K562 (cell line): Measurements from ENCODE around the gene COASY. TPM values are rescaled to one million over a fixed set of nuclear protein-coding genes. Genes with fewer than 3 reads are reported as not detected.
A peak's percentile ranks its signal among the peaks of the same experiment; 100 is the strongest.

Experiments used
- C11orf30 ChIP-seq: fragments of 450-650 bp; IDR thresholded peaks from 2 replicates; pipeline ENCODE4 v1.6.1; 2016; ENCODE audit warnings: low read depth, mild to moderate bottlenecking
- CBX2 ChIP-seq: fragments of 200-600 bp; sonication (generic); IDR thresholded peaks from one replicate; pipeline ENCODE4 v1.6.1; 2012; ENCODE audit warnings: mild to moderate bottlenecking, low read length, inconsistent platforms; ENCODE audit not compliant: insufficient read depth, poor library complexity, severe bottlenecking
- CXXC5 ChIP-seq: fragments of 250-450 bp; sonication (Bioruptor Pico); IDR thresholded peaks from 2 replicates; pipeline ENCODE4 v1.8.0; 2022; ENCODE audit warnings: inconsistent platforms, mild to moderate bottlenecking, moderate library complexity
- ETV5 ChIP-seq: sonication (generic); formaldehyde crosslinking; IDR thresholded peaks from 2 replicates; pipeline ENCODE4 v1.4.0; 2020; ENCODE audit warnings: low read depth, mild to moderate bottlenecking, missing genetic modification reagents
- GTF2A2 ChIP-seq: IDR thresholded peaks from 2 replicates; pipeline ENCODE4 v1.6.1; 2016; ENCODE audit warnings: mild to moderate bottlenecking, missing genetic modification characterization, missing compliant biosample characterization
- HDAC1 ChIP-seq, 2 experiments: fragments of 450-650 bp; IDR thresholded peaks; 2 replicates each; pipeline ENCODE4 v1.6.1; 2016 to 2017; ENCODE audit warnings: inconsistent platforms in 1 of 2, mild to moderate bottlenecking in 1 of 2, moderate library complexity in 1 of 2
- HMG20B ChIP-seq: fragments of 250-450 bp; sonication (Bioruptor Pico); IDR thresholded peaks from 2 replicates; pipeline ENCODE4 v1.5.0; 2021; ENCODE audit warnings: mild to moderate bottlenecking
- HNRNPL ChIP-seq: fragments of 200-400 bp; formaldehyde crosslinking; IDR thresholded peaks from 2 replicates; pipeline ENCODE4 v1.6.1; 2017; ENCODE audit warnings: low read depth, mild to moderate bottlenecking, low read length
- MEIS2 ChIP-seq: fragments of 450-650 bp; IDR thresholded peaks from 2 replicates; pipeline ENCODE4 v1.6.1; 2014; ENCODE audit warnings: mild to moderate bottlenecking; ENCODE audit not compliant: partially characterized antibody
- MTF1 ChIP-seq: fragments of 250-450 bp; sonication (Bioruptor Pico); IDR thresholded peaks from 2 replicates; pipeline ENCODE4 v1.9.0; 2021; ENCODE audit warnings: moderate library complexity, mild to moderate bottlenecking, inconsistent platforms, borderline replicate concordance
- RBBP5 ChIP-seq: fragments of 200-600 bp; sonication (generic); IDR thresholded peaks from 2 replicates; pipeline ENCODE4 v1.6.1; 2012; ENCODE audit warnings: borderline replicate concordance, mild to moderate bottlenecking, low read length, control low read depth, inconsistent platforms; ENCODE audit not compliant: insufficient read depth, poor library complexity, severe bottlenecking
- RBM15 ChIP-seq: fragments of 200-400 bp; formaldehyde crosslinking; IDR thresholded peaks from 2 replicates; pipeline ENCODE4 v1.6.1; 2018; ENCODE audit warnings: mild to moderate bottlenecking, low read length, moderate library complexity; ENCODE audit not compliant: insufficient read depth
- RCOR1 ChIP-seq, 2 experiments: IDR thresholded peaks; 2 replicates each; pipeline ENCODE4 v1.6.1; 2012; ENCODE audit warnings: low read depth in 2 of 2, low read length in 2 of 2, borderline replicate concordance in 1 of 2, improper control_type of control experiment in 1 of 2
- SREBF1 ChIP-seq: fragments of 150-350 bp; IDR thresholded peaks from 2 replicates; pipeline ENCODE4 v1.6.1; 2014; ENCODE audit warnings: antibody characterized with exemption, low read depth, low read length, borderline replicate concordance
- ZNF24 ChIP-seq: fragments of 450-650 bp; IDR thresholded peaks from 2 replicates; pipeline ENCODE4 v1.6.1; 2016
- ZNF408 ChIP-seq: fragments of 250-450 bp; sonication (Bioruptor Pico); IDR thresholded peaks from 2 replicates; pipeline ENCODE4 v1.4.0; 2020; ENCODE audit warnings: low read depth, mild to moderate bottlenecking, moderate library complexity
- ZNF436 ChIP-seq: fragments of 250-450, 450-650 bp; sonication (Bioruptor Pico); formaldehyde crosslinking; IDR thresholded peaks from 2 replicates; pipeline ENCODE4 v1.7.0; 2020; ENCODE audit warnings: mild to moderate bottlenecking
- ZNF551 ChIP-seq: fragments of 250-450 bp; sonication (Bioruptor Pico); IDR thresholded peaks from 2 replicates; pipeline ENCODE4 v1.5.0; 2021; ENCODE audit warnings: mild to moderate bottlenecking, moderate library complexity
- polyA plus RNA-seq, 8 experiments: library from polyadenylated mRNA; depleted of rRNA in 4 of 8; stranded (reverse) in 5 of 8; unstranded in 3 of 8; fragments of >200 nt; fragmentation: Nextera tagmentation in 2 of 8; fragmentation: Illumina TruSeq in 1 of 8; extraction: Ambion mirVana in 2 of 8; extraction: Trizol in 1 of 8; gene quantifications; 2 replicates each; pipeline versions ENCODE4 v1.2.1 to v1.2.3, GENCODE V29; 2011 to 2014; ENCODE audit warnings: inconsistent platforms in 1 of 8, missing spikeins in 1 of 8
- total RNA-seq, 7 experiments: library from RNA; depleted of rRNA in 6 of 7; stranded (reverse); fragments of >200 nt in 6 of 7; fragmentation: Illumina TruSeq in 2 of 7; extraction: Trizol in 2 of 7; gene quantifications; 2 replicates each; pipeline versions ENCODE4 v1.2.1 to v1.2.3, GENCODE V29; 2011 to 2021; ENCODE audit warnings: low replicate concordance in 1 of 7
- TF ChIP-seq, protein P1 (sequence below), 2 experiments: fragments of 450-650 bp; IDR thresholded peaks; 2 replicates each; pipeline ENCODE4 v1.6.1; 2018; ENCODE audit warnings: mild to moderate bottlenecking in 2 of 2, low read depth in 1 of 2; ENCODE audit not compliant: partially characterized antibody in 2 of 2
- TF ChIP-seq, protein P2 (sequence below): fragments of 250-450 bp; sonication (Bioruptor Pico); IDR thresholded peaks from 2 replicates; pipeline ENCODE4 v1.5.0; 2021
- TF ChIP-seq, protein P3 (sequence below): fragments of 450-650 bp; formaldehyde crosslinking; IDR thresholded peaks from 2 replicates; pipeline ENCODE4 v1.4.0; 2022; ENCODE audit warnings: missing genetic modification characterization
- TF ChIP-seq, protein P4 (sequence below): fragments of 450-650 bp; IDR thresholded peaks from 2 replicates; pipeline ENCODE4 v1.6.1; 2016; ENCODE audit warnings: low read depth, mild to moderate bottlenecking, moderate library complexity

The COASY gene
- total and polyA plus RNA-seq, 9 of the 15 experiments (the other 6 are each of a cell fraction or from before 2014, with no cell fraction given), result 25.4 to 175 (median 62.3) TPM

DNA sequence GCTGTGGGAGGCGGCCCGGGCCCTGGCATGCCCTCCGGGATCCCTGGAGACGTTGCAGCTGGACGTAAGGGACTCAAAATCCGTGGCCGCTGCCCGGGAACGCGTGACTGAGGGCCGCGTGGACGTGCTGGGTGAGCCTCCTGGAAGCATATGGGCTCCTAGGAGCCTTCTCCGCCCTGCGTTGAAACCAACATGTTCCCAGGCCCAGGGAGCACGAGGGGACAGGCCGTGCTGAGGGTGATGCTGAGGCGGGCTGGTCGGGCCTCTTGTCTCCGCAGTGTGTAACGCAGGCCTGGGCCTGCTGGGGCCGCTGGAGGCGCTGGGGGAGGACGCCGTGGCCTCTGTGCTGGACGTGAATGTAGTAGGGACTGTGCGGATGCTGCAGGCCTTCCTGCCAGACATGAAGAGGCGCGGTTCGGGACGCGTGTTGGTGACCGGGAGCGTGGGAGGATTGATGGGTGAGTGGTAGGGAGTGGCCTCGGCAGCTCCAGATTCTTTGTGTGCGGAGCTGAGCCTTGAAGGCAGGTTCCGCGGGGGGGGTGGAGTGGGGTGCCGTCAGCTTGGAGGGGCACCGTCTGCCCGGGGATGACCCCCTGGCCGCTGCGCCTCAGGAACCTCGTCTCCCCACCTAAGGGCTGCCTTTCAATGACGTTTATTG, 8.7 kb upstream of the COASY start (continued):
- TF ChIP-seq, protein P1, sequence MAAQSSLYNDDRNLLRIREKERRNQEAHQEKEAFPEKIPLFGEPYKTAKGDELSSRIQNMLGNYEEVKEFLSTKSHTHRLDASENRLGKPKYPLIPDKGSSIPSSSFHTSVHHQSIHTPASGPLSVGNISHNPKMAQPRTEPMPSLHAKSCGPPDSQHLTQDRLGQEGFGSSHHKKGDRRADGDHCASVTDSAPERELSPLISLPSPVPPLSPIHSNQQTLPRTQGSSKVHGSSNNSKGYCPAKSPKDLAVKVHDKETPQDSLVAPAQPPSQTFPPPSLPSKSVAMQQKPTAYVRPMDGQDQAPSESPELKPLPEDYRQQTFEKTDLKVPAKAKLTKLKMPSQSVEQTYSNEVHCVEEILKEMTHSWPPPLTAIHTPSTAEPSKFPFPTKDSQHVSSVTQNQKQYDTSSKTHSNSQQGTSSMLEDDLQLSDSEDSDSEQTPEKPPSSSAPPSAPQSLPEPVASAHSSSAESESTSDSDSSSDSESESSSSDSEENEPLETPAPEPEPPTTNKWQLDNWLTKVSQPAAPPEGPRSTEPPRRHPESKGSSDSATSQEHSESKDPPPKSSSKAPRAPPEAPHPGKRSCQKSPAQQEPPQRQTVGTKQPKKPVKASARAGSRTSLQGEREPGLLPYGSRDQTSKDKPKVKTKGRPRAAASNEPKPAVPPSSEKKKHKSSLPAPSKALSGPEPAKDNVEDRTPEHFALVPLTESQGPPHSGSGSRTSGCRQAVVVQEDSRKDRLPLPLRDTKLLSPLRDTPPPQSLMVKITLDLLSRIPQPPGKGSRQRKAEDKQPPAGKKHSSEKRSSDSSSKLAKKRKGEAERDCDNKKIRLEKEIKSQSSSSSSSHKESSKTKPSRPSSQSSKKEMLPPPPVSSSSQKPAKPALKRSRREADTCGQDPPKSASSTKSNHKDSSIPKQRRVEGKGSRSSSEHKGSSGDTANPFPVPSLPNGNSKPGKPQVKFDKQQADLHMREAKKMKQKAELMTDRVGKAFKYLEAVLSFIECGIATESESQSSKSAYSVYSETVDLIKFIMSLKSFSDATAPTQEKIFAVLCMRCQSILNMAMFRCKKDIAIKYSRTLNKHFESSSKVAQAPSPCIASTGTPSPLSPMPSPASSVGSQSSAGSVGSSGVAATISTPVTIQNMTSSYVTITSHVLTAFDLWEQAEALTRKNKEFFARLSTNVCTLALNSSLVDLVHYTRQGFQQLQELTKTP (IDR thresholded peaks at IDR 0.05; ENCODE audit: low read depth in 1 of 2, partially characterized antibody in 2 of 2), result no peak
- peak in 1 of 2 experiments; percentile 81; a peak in 2 of 4 replicates for TF ChIP-seq RCOR1 (IDR thresholded peaks at IDR 0.05; ENCODE audit: borderline replicate concordance in 1 of 2, low read depth in 2 of 2, low read length in 2 of 2)
- TF ChIP-seq SREBF1, result no peak
- peak; percentile 77 for TF ChIP-seq CXXC5 (CRISPR knock-in tag)
- no peak for TF ChIP-seq ZNF551 (CRISPR knock-in tag)
- TF ChIP-seq MTF1 (CRISPR knock-in tag), result no peak
- TF ChIP-seq HDAC1 (IDR thresholded peaks at IDR 0.05), result peak in 1 of 2 experiments; percentile 89; a peak in 2 of 4 replicates
- TF ChIP-seq GTF2A2 (tag), result no peak
- TF ChIP-seq CBX2, result no peak
- TF ChIP-seq, protein P2, sequence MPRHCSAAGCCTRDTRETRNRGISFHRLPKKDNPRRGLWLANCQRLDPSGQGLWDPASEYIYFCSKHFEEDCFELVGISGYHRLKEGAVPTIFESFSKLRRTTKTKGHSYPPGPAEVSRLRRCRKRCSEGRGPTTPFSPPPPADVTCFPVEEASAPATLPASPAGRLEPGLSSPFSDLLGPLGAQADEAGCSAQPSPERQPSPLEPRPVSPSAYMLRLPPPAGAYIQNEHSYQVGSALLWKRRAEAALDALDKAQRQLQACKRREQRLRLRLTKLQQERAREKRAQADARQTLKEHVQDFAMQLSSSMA (CRISPR knock-in tag), result no peak
- 0 out of 2 replicates have a peak, but pooled peaks have one; percentile 16 for TF ChIP-seq ZNF24
- TF ChIP-seq, protein P3, sequence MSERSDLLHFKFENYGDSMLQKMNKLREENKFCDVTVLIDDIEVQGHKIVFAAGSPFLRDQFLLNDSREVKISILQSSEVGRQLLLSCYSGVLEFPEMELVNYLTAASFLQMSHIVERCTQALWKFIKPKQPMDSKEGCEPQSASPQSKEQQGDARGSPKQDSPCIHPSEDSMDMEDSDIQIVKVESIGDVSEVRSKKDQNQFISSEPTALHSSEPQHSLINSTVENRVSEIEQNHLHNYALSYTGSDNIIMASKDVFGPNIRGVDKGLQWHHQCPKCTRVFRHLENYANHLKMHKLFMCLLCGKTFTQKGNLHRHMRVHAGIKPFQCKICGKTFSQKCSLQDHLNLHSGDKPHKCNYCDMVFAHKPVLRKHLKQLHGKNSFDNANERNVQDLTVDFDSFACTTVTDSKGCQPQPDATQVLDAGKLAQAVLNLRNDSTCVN (CRISPR knock-in tag), result no peak
- no peak for TF ChIP-seq RBM15
- TF ChIP-seq, protein P4, sequence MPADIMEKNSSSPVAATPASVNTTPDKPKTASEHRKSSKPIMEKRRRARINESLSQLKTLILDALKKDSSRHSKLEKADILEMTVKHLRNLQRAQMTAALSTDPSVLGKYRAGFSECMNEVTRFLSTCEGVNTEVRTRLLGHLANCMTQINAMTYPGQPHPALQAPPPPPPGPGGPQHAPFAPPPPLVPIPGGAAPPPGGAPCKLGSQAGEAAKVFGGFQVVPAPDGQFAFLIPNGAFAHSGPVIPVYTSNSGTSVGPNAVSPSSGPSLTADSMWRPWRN, result no peak; the same call in 1 of the 2 replicates
- TF ChIP-seq RBBP5, result no peak
- no peak for TF ChIP-seq ZNF436
- TF ChIP-seq HMG20B (CRISPR knock-in tag), result no peak
- TF ChIP-seq ETV5 (CRISPR knock-in tag), result no peak
- 0 out of 2 replicates have a peak, but pooled peaks have one; percentile 46 for TF ChIP-seq HNRNPL
- TF ChIP-seq MEIS2, result peak; percentile 78
- TF ChIP-seq C11orf30, result no peak
- TF ChIP-seq ZNF408 (CRISPR knock-in tag), result no peak
